ENCODE data around the gene FAM53B. TPM values are rescaled to one million over a fixed set of nuclear protein-coding genes. Genes with fewer than 3 reads are reported as not detected.
"Not testable (repeated sequence)": the region's sequence is repeated elsewhere in the genome, so short reads cannot be mapped to it uniquely, and the experiment has no call there.

FAM53B gene, protein sequence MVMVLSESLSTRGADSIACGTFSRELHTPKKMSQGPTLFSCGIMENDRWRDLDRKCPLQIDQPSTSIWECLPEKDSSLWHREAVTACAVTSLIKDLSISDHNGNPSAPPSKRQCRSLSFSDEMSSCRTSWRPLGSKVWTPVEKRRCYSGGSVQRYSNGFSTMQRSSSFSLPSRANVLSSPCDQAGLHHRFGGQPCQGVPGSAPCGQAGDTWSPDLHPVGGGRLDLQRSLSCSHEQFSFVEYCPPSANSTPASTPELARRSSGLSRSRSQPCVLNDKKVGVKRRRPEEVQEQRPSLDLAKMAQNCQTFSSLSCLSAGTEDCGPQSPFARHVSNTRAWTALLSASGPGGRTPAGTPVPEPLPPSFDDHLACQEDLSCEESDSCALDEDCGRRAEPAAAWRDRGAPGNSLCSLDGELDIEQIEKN
- total RNA-seq: 10 to 100 TPM; 17.1 to 21.1 TPM

DNA sequence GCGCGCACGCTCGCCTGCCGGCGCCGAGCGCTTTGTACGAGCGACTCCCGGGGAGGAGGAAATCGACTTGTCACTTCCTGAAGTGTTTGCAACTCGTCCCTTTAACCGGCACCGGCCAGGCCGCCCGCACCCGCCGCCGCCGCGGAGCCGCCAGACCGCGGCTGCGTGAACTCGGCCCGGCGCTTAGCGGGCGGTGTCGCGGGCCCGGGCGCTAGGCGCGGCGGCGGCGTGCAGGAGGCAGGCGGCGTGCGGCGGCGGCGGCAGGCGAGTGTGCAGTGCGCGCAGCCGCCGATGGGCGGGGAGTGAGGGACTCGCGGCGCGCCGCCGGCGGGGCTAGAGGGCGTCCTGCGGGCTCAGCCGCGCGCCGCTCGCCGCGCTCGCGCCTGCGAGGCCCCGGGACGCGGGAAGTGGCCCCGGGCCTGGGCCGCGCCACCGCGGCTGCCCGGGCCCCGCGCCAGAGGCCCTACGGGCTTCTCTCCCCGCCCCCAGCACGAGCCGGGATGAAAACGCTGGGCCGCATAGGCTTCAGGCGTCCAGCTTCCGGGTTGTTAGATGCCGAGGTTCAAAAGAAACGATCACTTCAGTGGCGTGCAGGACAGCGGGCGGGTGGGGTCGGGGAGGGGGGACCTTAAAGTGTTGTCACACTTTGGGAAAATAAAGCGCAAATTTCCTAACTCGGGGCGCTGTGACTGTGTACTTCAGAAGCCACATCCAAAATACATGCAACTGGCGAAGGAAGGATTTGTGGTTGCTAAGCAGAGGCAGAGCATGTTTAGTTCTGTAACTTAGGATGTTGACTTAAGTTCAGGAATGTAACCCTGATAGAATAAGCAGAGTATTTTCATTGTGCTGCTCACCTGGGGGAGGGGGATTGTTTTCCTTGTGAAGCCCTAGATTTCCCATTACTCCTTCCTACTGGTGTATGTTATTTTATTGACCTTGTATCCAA, at the start of gene FAM53B:
Gene FAM53B (minus strand): TSS at position 277 of the 949 bp plus-strand sequence. CDS start 37,665 bp downstream, outside the sequence.
- DNase-seq (peak; percentile 83 to 88 (median 84)), ATAC-seq (peak; percentile 86)
- peak within 1 kb of the TSS; percentile 39 to 65 for H3K4me3 ChIP-seq
- peak within 1 kb of the TSS; percentile 64 to 85 (median 80) for H3K27ac ChIP-seq
- TF ChIP-seq POLR2A (IDR thresholded peaks at IDR 0.05) (peak in 2 of 3 donors; percentile 6 to 41), CTCF (IDR thresholded peaks at IDR 0.05) (peak in 3 of 7 experiments; percentile 21 to 76 (median 72))
- peaks cover 38% of the 10 kb centered on the region for H3K4me1 ChIP-seq
- no peaks in the 10 kb centered on the region for H3K27me3 ChIP-seq
- no peaks in the 10 kb centered on the region for H3K9me3 ChIP-seq
- peaks cover 0 to 2% of the 10 kb centered on the region in 2 donors for H3K36me3 ChIP-seq (replicated peaks in 1 of 2; ENCODE audit: insufficient read depth in 1 of 2, low read depth in 2 of 2)
- WGBS, 2 donors: 0 to 1% methylated on average over 10 to 85 of the region's 100 CpGs
- intact Hi-C loops (cut with DNase I): loop anchor here (10.0 kb wide), 1 partner anchor 50 kb away; the partner anchor contains the start of gene EEF1AKMT2

DNA sequence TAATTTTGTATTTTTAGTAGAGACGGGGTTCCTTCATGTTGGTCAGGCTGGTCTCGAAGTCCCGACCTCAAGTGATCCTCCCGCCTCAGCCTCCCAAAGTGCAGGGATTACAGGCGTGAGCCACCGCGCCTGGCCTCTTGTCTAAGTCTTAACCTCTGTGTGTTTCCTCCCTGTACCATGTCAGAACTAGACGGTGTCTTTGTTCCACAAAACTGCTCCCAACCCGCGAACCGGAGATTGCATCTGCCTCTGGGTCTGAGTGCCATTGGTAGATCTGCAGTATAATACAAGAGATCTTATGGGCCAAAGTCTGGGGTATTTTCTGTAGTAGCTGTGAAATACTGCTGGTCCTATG, 48.8 kb upstream of the FAM53B start:
- ATAC-seq (no peak), DNase-seq (no peak)
- H3K4me1 ChIP-seq: peaks cover 9% of the 10 kb centered on the region
- intact Hi-C loops (cut with DNase I): loop anchor here (10.0 kb wide), 1 partner anchor 48 kb away; the partner anchor contains the start of gene FAM53B
- no peaks in the 10 kb centered on the region for H3K36me3 ChIP-seq (replicated peaks in 1 of 2; ENCODE audit: insufficient read depth in 1 of 2, low read depth in 2 of 2)
- no peaks in the 10 kb centered on the region for H3K9me3 ChIP-seq
- no peaks in the 10 kb centered on the region for H3K27me3 ChIP-seq
- 96 to 99% methylated on average over 11 of the region's 11 CpGs for WGBS, 2 donors
- TF ChIP-seq POLR2A (IDR thresholded peaks at IDR 0.05) (no peak), CTCF (IDR thresholded peaks at IDR 0.05) (no peak)
- H3K27ac ChIP-seq: no peak overlapping the region
- no peak overlapping the region for H3K4me3 ChIP-seq

DNA sequence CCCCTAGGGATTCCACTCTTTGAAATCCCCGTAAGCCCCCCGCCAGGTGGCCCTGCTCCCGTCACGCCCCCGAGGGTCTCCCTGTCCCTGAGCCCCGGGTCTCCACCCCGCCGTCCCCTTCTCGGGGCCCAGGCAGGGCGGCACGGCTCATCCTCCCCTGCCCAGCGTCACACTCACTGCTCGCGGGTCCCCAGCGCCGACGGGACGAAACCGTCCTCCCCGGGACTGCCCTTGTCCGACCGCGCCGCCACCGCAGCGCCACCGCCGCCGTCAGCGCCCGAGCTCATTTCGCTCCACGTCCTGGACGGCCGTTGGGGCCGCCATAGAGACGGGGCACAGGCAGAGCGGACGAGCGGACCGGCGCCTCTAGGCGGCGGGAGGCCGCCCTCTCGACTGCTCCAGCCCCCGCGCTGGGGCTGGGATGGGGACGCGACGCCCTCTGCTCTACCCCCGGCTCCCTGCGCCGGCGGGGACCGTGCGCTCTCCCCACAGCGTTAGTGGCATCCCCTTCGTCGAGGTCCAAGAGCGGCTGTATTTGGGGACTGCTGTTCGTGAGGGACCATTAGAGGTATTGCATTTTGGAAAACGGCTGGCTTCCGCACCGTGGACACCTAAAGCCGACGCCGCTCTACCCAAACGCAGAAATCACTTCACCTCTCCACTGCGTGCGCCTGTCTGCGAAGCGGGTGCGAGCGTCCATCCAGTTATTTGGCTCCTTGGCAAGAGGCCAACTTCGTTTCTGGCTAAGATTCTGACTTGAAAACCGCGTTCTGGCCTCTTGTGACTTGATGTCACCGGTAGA, 47.6 kb upstream of the FAM53B start, which contains the start of gene EEF1AKMT2:
Gene EEF1AKMT2 (minus strand): TSS at position 341 of the 802 bp plus-strand sequence. CDS start 54 bp downstream, at position 287.
- peak within 1 kb of the TSS; percentile 91 to 97 for H3K4me3 ChIP-seq
- no peaks in the 10 kb centered on the region for H3K9me3 ChIP-seq
- H3K4me1 ChIP-seq: peaks cover 9% of the 10 kb centered on the region
- WGBS, 2 donors: 0% methylated on average over 14 to 76 of the region's 79 CpGs
- no peaks in the 10 kb centered on the region for H3K27me3 ChIP-seq
- no peaks in the 10 kb centered on the region for H3K36me3 ChIP-seq (replicated peaks in 1 of 2; ENCODE audit: insufficient read depth in 1 of 2, low read depth in 2 of 2)
- DNase-seq (peak; percentile 77 to 85 (median 82)), ATAC-seq (peak; percentile 97)
- intact Hi-C loops (cut with DNase I): loop anchor here (10.0 kb wide), 1 partner anchor 47 kb away; the partner anchor contains the start of gene FAM53B
- TF ChIP-seq POLR2A (IDR thresholded peaks at IDR 0.05) (peak; percentile 75 to 88 (median 85)), CTCF (IDR thresholded peaks at IDR 0.05) (peak; percentile 42 to 70 (median 60))
- H3K27ac ChIP-seq: peak within 1 kb of the TSS; percentile 66 to 93 (median 86)

DNA sequence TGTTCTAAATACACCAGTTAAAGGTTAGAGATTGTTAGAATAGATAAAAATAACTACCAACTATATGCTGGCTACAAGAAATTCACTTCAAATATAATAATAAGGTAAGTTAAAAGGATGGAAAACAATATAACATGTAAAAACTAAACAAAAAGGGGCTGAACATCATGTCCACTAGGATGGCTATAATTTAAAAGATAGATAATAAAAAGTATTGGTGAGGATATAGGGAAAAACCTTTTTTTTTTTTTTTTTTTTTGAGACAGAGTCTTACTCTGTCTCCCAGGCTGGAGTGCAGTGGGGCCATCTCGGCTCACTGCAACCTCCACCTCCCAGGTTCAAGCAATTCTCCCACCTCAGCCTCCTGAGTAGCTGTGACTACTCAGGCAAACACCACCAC, 38.7 kb upstream of the FAM53B start:
- H3K27ac ChIP-seq; intact Hi-C loops (cut with DNase I); ATAC-seq; DNase-seq; H3K4me1 ChIP-seq; H3K27me3 ChIP-seq; H3K9me3 ChIP-seq; H3K36me3 ChIP-seq (replicated peaks in 1 of 2; ENCODE audit: insufficient read depth in 1 of 2, low read depth in 2 of 2); H3K4me3 ChIP-seq: not testable (repeated sequence)
- WGBS, 2 donors: 91 to 100% methylated on average over 1 of the region's 1 CpG

Measured in body of pancreas (tissue), 4 donors.